ENCODE data around the gene BANF2.
"Not testable (repeated sequence)": the region's sequence is repeated elsewhere in the genome, so short reads cannot be mapped to it uniquely, and the experiment has no call there.

The BANF2 gene

GRCh38 chr20:17682103-17682888 lies 17.5 kb upstream of the BANF2 start, which contains the start of gene RRBP1:
Gene RRBP1 (minus strand): TSS chr20:17682242. CDS start chr20:17660507, 21,735 bp downstream.
- in situ Hi-C loops (cut with HindIII; ENCODE audit: low sequenced_read_pairs), result no loop called here

DNA sequence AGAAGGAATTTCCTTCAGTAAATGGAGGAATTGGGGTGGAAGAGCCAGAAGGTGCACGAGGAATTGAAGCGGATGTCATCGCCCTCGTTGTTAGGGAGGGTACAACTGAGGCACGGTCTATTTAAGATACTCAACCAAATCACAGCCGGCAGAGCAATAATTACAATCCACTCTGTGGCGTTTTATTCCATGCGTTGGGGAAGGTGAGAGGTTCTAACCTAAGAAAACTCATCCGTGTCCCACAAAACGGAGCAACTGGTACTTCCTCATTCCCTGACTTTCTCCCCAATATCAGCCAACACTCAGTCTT lies 16.9 kb upstream of the BANF2 start:
- in situ Hi-C loops (cut with HindIII; ENCODE audit: low sequenced_read_pairs), result no loop called here

- in situ Hi-C loops (cut with HindIII; ENCODE audit: low sequenced_read_pairs), result no loop called here
Measured at GRCh38 chr20:17683218-17684076, 16.3 kb upstream of the BANF2 start.

DNA sequence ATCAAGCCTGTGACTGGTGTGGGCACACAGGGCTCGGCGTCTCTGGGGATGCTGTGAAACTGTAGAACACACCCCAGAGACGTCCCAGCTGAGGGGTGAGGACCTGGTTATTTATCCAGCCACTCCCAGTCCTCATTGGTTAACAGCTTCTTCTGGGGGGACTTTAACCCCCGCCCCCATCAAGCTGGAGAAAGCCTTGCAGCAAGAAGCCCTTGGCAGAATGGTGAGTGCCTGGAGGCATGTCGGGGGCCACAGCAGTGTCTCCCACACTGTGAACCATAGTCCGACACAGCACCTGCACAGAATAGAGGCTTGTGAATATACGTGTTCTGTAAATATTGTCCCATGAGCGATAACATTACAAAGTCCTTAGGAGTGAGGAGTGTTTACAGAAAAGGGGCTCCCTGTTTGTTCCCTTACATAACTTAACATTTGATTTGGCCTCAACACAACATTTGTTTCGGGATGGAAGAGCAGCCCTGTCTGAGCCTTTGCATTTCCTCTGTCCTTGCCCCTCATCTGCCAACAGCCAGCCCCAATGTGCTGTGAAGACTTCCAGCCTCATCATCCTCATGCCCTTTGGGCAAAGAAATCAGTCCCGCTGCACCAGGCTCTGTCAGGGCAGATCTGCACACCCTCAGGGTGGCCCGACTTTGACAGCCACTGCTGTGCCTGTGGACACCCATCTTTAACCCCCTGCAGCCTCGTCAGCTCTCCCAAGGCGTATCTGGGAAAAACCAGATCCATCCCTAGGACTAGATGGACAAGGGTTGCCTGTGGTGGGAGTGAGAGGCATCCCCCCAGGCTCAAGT lies 15.5 kb upstream of the BANF2 start:
- in situ Hi-C loops (cut with HindIII; ENCODE audit: low sequenced_read_pairs), result no loop called here

- in situ Hi-C loops (cut with HindIII; ENCODE audit: low sequenced_read_pairs), result no loop called here
Measured at GRCh38 chr20:17685168-17685567, 14.6 kb upstream of the BANF2 start.

- in situ Hi-C loops (cut with HindIII; ENCODE audit: low sequenced_read_pairs), result no loop called here
Measured at GRCh38 chr20:17687800-17688199, 12.0 kb upstream of the BANF2 start.

DNA sequence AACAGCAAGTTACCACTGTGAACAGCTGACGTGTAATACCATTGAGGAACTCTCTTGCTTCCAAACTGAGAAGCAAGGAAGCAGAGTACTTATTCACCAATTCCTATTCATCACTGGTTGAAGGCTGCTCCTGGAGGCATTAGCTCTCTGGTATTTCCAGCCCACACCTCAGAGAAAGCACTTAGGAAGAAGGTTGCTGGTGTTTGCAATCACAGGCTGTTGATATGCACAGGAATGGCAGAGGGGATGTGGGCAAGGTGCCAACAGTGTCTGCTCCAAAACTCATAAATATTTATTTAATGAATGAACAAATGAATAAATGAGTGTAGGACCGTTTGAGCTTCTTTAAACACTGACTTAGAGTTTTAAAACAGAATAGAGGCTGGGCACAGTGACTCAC lies 10.8 kb upstream of the BANF2 start:
- in situ Hi-C loops (cut with HindIII; ENCODE audit: low sequenced_read_pairs), result no loop called here

GRCh38 chr20:17690144-17690543 lies 9.6 kb upstream of the BANF2 start:
- in situ Hi-C loops (cut with HindIII; ENCODE audit: low sequenced_read_pairs), result no loop called here

DNA sequence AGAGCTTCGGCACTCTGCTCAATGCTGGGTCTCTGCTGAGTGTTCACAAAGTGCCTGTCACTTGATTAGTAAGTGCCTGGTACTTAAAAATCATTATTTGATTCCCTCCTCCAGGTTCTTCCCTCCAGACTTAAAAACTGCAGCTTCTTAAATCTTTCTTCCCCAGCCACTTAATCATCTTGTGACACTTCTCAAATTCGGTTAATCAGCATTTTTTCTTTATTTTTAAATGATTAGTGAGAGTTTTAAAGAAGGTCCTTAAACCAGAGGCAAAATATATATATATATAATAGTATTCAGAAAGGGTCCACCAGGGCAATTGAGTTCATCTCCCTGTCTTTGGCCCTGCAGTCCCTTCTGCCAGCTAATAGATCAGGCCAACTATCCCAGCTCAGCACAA lies 8.0 kb upstream of the BANF2 start:
- in situ Hi-C loops (cut with HindIII; ENCODE audit: low sequenced_read_pairs), result no loop called here

DNA sequence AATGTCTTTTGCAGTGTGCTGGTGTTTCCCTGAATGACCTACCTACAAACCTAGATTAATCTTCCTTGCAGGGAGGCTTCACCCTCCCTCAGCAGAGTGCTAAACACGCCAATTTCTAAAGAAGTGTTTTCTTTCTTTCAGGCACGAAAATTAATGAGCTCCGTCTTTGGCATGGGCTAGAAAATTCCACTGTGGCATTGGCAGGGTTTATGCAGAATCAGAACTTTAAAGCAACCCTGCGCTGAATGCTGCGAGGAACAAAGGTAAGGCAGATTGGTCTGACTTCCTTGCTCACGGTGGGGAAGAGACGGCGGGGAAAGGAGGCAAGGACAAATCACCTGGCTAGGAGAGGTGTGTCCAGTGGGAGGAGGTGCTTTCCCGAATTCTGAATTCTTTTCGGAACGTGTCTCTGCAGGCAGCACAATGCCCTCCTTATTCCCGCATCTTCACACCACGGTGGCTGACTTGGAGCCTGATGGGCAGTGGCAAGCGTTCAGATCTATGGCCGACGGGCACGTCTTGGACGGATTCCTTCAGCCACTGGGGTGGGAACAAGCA lies 6.2 kb upstream of the BANF2 start:
- in situ Hi-C loops (cut with HindIII; ENCODE audit: low sequenced_read_pairs), result no loop called here

- in situ Hi-C loops (cut with HindIII; ENCODE audit: low sequenced_read_pairs), result no loop called here
Measured at GRCh38 chr20:17694767-17695166, 5.0 kb upstream of the BANF2 start.

DNA sequence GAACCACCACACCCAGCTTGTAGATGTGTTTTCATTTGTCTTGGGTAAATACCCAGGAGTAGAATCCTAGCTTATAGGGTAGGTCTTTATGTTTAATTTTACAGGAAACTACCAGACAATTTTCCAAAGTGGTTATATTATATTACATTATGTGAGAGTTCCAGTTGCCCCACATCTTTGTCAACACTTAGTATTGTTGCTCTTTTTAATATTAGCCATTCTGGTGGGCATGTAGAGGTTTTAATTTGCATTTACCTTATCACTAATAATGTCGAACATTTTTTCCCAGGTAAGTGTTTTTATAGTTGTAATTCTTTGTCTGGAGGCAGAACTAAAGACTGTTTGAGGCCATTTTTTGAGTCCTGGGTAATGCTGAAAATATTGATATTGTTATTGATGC lies 3.5 kb upstream of the BANF2 start:
- in situ Hi-C loops (cut with HindIII; ENCODE audit: low sequenced_read_pairs), result no loop called here

DNA sequence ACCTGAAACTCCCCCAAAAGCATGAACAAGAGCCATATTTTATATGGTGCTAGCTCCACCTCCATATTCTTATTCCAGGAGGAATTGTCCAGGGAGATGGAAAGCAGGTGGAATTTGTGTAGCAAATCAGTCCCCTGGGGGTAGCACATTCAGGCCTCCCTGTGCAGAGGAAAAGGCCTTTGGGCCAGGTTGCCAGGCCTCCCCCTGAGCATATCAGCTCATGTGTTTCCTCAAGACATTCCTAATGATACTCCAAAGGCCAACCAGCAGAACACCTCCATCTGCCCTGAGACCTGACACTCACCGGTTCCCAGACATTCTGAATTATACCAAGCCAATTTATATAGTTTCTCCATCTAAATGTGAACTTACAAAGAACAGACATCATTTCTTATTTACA lies 2.6 kb upstream of the BANF2 start:
- in situ Hi-C loops (cut with HindIII; ENCODE audit: low sequenced_read_pairs), result no loop called here

DNA sequence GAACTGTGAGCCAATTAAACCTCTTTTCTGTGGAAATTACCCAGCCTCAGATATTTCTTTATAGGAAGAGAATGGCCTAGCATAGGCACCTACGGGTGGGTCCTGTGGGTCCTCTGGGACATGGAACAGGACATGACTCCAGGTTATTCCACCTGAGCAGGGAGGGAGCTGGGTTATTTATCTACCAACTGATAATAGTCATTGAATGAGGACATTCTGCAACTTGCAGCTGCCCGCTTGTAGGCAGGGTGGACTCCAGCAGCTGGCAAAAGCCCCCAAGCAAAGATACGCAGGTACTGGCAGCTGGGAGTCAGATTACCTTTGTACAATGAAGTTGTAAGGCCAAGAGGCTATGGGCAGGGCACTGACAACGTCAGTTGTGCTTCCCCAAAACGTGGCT lies 1.4 kb upstream of the BANF2 start:
- in situ Hi-C loops (cut with HindIII; ENCODE audit: low sequenced_read_pairs), result no loop called here

DNA sequence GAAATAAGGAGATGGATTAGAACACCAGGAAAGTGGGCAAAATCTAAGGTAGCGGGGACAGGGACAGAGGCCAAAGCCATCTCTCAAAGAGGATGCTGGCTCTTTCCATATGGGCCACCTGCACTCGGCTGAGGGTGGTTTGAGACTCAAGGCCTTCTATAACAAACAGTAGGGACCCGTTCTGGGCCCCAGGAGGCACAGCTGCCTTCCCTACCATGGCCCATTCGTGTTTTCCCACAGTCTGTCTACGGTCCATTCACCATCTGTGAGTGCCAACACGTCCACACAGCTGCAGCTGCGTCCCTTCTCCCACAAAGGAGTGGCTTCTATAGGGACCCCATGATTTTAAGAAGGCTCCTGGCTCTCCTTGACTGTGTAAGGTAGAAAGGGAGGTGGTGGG lies 871 bp downstream of the BANF2 start:
- in situ Hi-C loops (cut with HindIII; ENCODE audit: low sequenced_read_pairs), result no loop called here

DNA sequence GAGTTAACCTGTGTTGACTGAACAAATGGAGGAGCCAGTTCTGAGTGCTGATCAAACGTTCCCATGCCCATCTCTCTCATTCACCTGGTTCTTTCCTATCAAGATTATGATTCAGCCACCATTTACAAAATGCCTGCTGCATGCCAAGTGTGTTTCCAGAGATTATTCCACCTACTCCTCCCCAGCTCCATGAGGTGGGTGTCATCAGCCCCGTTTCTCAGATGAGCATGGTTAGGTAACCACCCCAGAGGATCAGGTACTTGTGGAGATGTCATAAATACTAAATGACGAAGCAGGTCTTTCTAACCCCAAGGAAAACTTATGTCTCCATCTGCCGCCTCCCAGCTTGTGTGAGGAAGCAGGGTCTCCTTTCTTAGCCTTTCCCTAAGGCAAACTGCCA lies 2.1 kb downstream of the BANF2 start:
- in situ Hi-C loops (cut with HindIII; ENCODE audit: low sequenced_read_pairs), result no loop called here

GRCh38 chr20:17704589-17705317 lies 5.0 kb downstream of the BANF2 start:
- in situ Hi-C loops (cut with HindIII; ENCODE audit: low sequenced_read_pairs), result no loop called here

- in situ Hi-C loops (cut with HindIII; ENCODE audit: low sequenced_read_pairs), result no loop called here
Measured at GRCh38 chr20:17705916-17706315, 6.2 kb downstream of the BANF2 start.

- in situ Hi-C loops (cut with HindIII; ENCODE audit: low sequenced_read_pairs), result no loop called here
Measured at GRCh38 chr20:17706632-17707031, 6.9 kb downstream of the BANF2 start.

- in situ Hi-C loops (cut with HindIII; ENCODE audit: low sequenced_read_pairs), result not testable (repeated sequence)
Measured at GRCh38 chr20:17707951-17708350, 8.2 kb downstream of the BANF2 start.
